ENCODE results near the gene COL4A2.

GRCh38 chr13:110268576-110269185 lies 38.4 kb upstream of the COL4A2 start:
- TF ChIP-seq POLR2A (IDR thresholded peaks at IDR 0.05), result no peak
- TF ChIP-seq, protein P1, sequence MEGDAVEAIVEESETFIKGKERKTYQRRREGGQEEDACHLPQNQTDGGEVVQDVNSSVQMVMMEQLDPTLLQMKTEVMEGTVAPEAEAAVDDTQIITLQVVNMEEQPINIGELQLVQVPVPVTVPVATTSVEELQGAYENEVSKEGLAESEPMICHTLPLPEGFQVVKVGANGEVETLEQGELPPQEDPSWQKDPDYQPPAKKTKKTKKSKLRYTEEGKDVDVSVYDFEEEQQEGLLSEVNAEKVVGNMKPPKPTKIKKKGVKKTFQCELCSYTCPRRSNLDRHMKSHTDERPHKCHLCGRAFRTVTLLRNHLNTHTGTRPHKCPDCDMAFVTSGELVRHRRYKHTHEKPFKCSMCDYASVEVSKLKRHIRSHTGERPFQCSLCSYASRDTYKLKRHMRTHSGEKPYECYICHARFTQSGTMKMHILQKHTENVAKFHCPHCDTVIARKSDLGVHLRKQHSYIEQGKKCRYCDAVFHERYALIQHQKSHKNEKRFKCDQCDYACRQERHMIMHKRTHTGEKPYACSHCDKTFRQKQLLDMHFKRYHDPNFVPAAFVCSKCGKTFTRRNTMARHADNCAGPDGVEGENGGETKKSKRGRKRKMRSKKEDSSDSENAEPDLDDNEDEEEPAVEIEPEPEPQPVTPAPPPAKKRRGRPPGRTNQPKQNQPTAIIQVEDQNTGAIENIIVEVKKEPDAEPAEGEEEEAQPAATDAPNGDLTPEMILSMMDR (IDR thresholded peaks at IDR 0.05), result no peak
- no peak for TF ChIP-seq EP300 (IDR thresholded peaks at IDR 0.05)
- TF ChIP-seq POLR2AphosphoS5 (IDR thresholded peaks at IDR 0.05), result no peak

All from suprapubic skin (tissue), 4 donors.